MM.1S (cell line): ENCODE measurements around the gene LYZL1.

Experiments used
- DNase-seq: peaks from one replicate; pipeline ENCODE4 v3.0.0-alpha.2; 2015
- H2AFZ ChIP-seq: fragments of 300-600 bp; sonication (generic); 2 replicates; pipeline ENCODE4 v1.6.0; 2016; ENCODE audit warnings: antibody characterized with exemption, low read length
- H3F3A ChIP-seq: fragments of 300-600 bp; sonication (generic); 2 replicates; pipeline ENCODE4 v1.6.1; 2016; ENCODE audit warnings: mild to moderate bottlenecking, antibody characterized with exemption, low read length, moderate library complexity, mixed read lengths; ENCODE audit not compliant: insufficient read depth
- H3K27ac ChIP-seq: fragments of 300-600 bp; sonication (generic); 2 replicates; pipeline ENCODE4 v1.5.1; 2016; ENCODE audit warnings: mild to moderate bottlenecking, low read length
- H3K27me3 ChIP-seq: fragments of 300-600 bp; sonication (generic); replicated peaks from 2 replicates; pipeline ENCODE4 v1.6.0; 2016; ENCODE audit warnings: low read length; ENCODE audit not compliant: insufficient read depth
- H3K36me3 ChIP-seq: fragments of 300-600 bp; sonication (generic); replicated peaks from 2 replicates; pipeline ENCODE4 v1.6.1; 2016; ENCODE audit warnings: mild to moderate bottlenecking, low read length, mixed read lengths; ENCODE audit not compliant: insufficient read depth
- H3K4me1 ChIP-seq: fragments of 300-600 bp; sonication (generic); 2 replicates; pipeline ENCODE4 v1.6.1; 2016; ENCODE audit warnings: low read length, mixed read lengths
- H3K4me2 ChIP-seq: fragments of 300-600 bp; sonication (generic); 2 replicates; pipeline ENCODE4 v1.6.0; 2016; ENCODE audit warnings: low read depth, low read length
- H3K4me3 ChIP-seq: fragments of 300-600 bp; sonication (generic); 2 replicates; pipeline ENCODE4 v1.5.1; 2016; ENCODE audit warnings: low read length, mixed read lengths
- H3K79me2 ChIP-seq: fragments of 300-600 bp; sonication (generic); 2 replicates; pipeline ENCODE4 v1.6.1; 2016; ENCODE audit warnings: mixed run types, low read length, mixed read lengths
- H3K9ac ChIP-seq: fragments of 300-600 bp; sonication (generic); 2 replicates; pipeline ENCODE4 v1.6.1; 2016; ENCODE audit warnings: low read length, mixed read lengths
- H3K9me2 ChIP-seq: fragments of 300-600 bp; sonication (generic); replicated peaks from 2 replicates; pipeline ENCODE4 v1.6.1; 2016; ENCODE audit warnings: mild to moderate bottlenecking, low read length, mixed read lengths; ENCODE audit not compliant: insufficient read depth
- H3K9me3 ChIP-seq: fragments of 300-600 bp; sonication (generic); replicated peaks from 2 replicates; pipeline ENCODE4 v1.6.1; 2016; ENCODE audit warnings: mild to moderate bottlenecking, low read length, mixed read lengths; ENCODE audit not compliant: insufficient read depth
- H4K20me1 ChIP-seq: fragments of 300-600 bp; sonication (generic); 2 replicates; pipeline ENCODE4 v1.6.1; 2016; ENCODE audit warnings: mild to moderate bottlenecking, low read length, moderate library complexity, mixed read lengths; ENCODE audit not compliant: insufficient read depth
- CTCF ChIP-seq: fragments of 300-600 bp; sonication (generic); IDR thresholded peaks from 2 replicates; pipeline ENCODE4 v1.5.1; 2016; ENCODE audit warnings: antibody characterized with exemption, low read length, mixed read lengths
- EZH2 ChIP-seq: fragments of 300-600 bp; sonication (generic); optimal IDR thresholded peaks from 2 replicates; pipeline ENCODE3; 2017; ENCODE audit warnings: low read depth, mild to moderate bottlenecking, antibody characterized with exemption, low read length, mixed read lengths
- EZH2phosphoT487 ChIP-seq: fragments of 300-600 bp; sonication (generic); IDR thresholded peaks from 2 replicates; pipeline ENCODE4 v1.6.1; 2018; ENCODE audit warnings: antibody characterized with exemption, low read length

LYZL1 gene

DNA sequence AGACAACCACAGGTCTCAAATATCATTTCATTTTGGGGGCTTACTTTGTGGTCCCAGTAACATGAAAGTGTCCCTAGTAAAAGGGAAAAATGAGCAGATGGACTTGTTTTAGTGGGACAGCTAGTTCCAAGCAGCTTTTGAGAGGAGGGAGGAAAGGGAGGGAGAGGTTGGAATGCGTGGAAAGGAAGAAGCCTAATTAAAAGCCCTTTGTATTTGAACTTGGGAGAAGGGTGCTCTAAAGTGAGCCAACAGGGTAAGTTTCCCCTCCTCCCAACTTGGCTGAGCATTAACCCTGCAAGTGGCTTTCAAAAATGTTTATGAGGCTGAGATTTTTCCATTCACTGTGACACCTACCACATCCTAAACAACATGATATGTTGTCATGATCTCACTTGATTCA is 38.8 kb upstream of the LYZL1 start:
- H3K9me2 ChIP-seq = no peaks in the 10 kb centered on the region
- H3K4me3 ChIP-seq = no peak overlapping the region
- H3K9me3 ChIP-seq = no peaks in the 10 kb centered on the region
- no peaks in the 10 kb centered on the region for H3K36me3 ChIP-seq
- H3K27me3 ChIP-seq = no peaks in the 10 kb centered on the region
- H4K20me1 ChIP-seq = no peaks in the 10 kb centered on the region
- TF ChIP-seq EZH2phosphoT487 (no peak), CTCF (no peak), EZH2 (no peak)
- no peak for DNase-seq
- no peaks in the 10 kb centered on the region for H3K4me1 ChIP-seq
- H2AFZ ChIP-seq = no peak overlapping the region
- H3K27ac ChIP-seq = no peak overlapping the region
- H3K9ac ChIP-seq = no peak overlapping the region
- no peaks in the 10 kb centered on the region for H3K79me2 ChIP-seq
- H3F3A ChIP-seq = no peaks in the 10 kb centered on the region
- H3K4me2 ChIP-seq = no peak overlapping the region

GRCh38 chr10:29252811-29253689 is 35.8 kb upstream of the LYZL1 start:
- H2AFZ ChIP-seq = no peak overlapping the region
- no peaks in the 10 kb centered on the region for H3K36me3 ChIP-seq
- H4K20me1 ChIP-seq = no peaks in the 10 kb centered on the region
- H3K9me2 ChIP-seq = no peaks in the 10 kb centered on the region
- H3K4me3 ChIP-seq = no peak overlapping the region
- H3K27me3 ChIP-seq = no peaks in the 10 kb centered on the region
- H3K9ac ChIP-seq = no peak overlapping the region
- H3K27ac ChIP-seq = no peak overlapping the region
- no peaks in the 10 kb centered on the region for H3F3A ChIP-seq
- no peaks in the 10 kb centered on the region for H3K9me3 ChIP-seq
- H3K4me2 ChIP-seq = no peak overlapping the region
- TF ChIP-seq EZH2phosphoT487 = no peak
- no peak for TF ChIP-seq CTCF
- TF ChIP-seq EZH2 = no peak
- DNase-seq = no peak
- no peaks in the 10 kb centered on the region for H3K79me2 ChIP-seq
- H3K4me1 ChIP-seq = no peaks in the 10 kb centered on the region

DNA sequence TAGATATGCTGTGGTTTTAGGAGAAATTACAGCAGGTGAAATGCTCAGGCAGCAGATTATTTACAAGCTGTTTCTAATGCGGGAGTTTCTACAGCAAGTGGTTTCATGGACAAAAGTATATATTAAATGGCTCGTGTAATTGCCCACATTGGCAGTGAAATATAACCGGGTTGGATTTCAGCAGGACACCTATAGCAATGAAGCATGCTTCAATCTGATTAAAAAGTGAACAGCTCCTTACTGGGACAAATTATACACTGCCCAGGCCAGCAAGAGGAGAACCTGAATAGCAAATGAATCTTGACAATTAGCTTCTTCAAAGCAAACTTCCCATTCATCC is 35.2 kb upstream of the LYZL1 start:
- Histone ChIP-seq H2AFZ (no peak overlapping the region), H3K4me2 (no peak overlapping the region), H3F3A (no peaks in the 10 kb centered on the region), H3K27ac (no peak overlapping the region), H3K9me3 (no peaks in the 10 kb centered on the region), H3K4me1 (no peaks in the 10 kb centered on the region), H3K79me2 (no peaks in the 10 kb centered on the region), H4K20me1 (no peaks in the 10 kb centered on the region), H3K4me3 (no peak overlapping the region), H3K36me3 (no peaks in the 10 kb centered on the region), H3K27me3 (no peaks in the 10 kb centered on the region), H3K9me2 (no peaks in the 10 kb centered on the region), H3K9ac (no peak overlapping the region)
- no peak for TF ChIP-seq EZH2
- no peak for TF ChIP-seq CTCF
- no peak for TF ChIP-seq EZH2phosphoT487
- no peak for DNase-seq
